Measurements from ENCODE around the gene DSCAM.

DNA sequence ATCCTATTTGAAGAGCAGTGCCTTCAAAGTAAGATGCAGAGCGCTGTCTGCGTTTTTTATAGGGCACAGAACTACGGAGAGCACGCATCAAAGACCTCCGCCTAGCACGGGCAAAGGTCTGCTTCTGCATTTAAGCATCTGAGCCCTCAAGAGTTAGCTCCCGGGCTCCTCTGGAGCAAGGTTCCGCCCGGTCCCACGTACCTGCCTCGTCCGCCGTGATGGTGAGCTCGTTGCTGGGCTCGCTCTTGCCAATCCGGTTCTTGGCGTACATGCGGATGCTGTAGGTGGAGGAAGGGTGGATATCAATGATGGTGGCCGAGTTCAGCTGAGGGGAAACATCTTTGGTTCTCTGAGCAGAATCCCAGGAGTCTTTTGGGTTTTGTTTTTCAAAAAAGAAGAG is 668.2 kb downstream of the DSCAM start:
- no peak for TF ChIP-seq CTCF (IDR thresholded peaks at IDR 0.05)
- TF ChIP-seq POLR2A (IDR thresholded peaks at IDR 0.05): no peak
- no peak for TF ChIP-seq EP300 (IDR thresholded peaks at IDR 0.05)
